Stomach smooth muscle (tissue), 2 donors: ENCODE results near the gene TOE1.
"Not testable (repeated sequence)": the region's sequence is repeated elsewhere in the genome, so short reads cannot be mapped to it uniquely, and the experiment has no call there.

Source experiments
- H3K27ac ChIP-seq: one replicate; pipeline ENCODE4 v1.7.0; 2013; ENCODE audit warnings: mild to moderate bottlenecking, low read length, inconsistent platforms
- H3K27me3 ChIP-seq, 2 donors: one replicate each; pipeline ENCODE4 v1.7.0; 2013; ENCODE audit warnings: low read length in 2 of 2; ENCODE audit not compliant: insufficient read depth in 2 of 2, control insufficient read depth in 1 of 2
- H3K36me3 ChIP-seq, 2 donors: one replicate each; pipeline ENCODE4 v1.7.0; 2013; ENCODE audit warnings: low read length in 2 of 2; ENCODE audit not compliant: control insufficient read depth in 2 of 2, insufficient read depth in 2 of 2
- H3K4me1 ChIP-seq: one replicate; pipeline ENCODE4 v1.7.0; 2013; ENCODE audit warnings: low read length; ENCODE audit not compliant: control insufficient read depth, insufficient read depth
- H3K4me3 ChIP-seq, 2 donors: one replicate each; pipeline ENCODE4 v1.7.0; 2013; ENCODE audit warnings: low read length in 2 of 2
- H3K9ac ChIP-seq, 2 donors: one replicate each; pipeline ENCODE4 v1.7.0; 2013; ENCODE audit warnings: low read length in 2 of 2, mild to moderate bottlenecking in 1 of 2
- H3K9me3 ChIP-seq, 2 donors: one replicate each; pipeline ENCODE4 v1.7.0; 2013; ENCODE audit warnings: low read length in 2 of 2; ENCODE audit not compliant: control insufficient read depth in 2 of 2
- donor health status: healthy.
- donor health status: Pancreatic carcinoma.

Gene TOE1

DNA sequence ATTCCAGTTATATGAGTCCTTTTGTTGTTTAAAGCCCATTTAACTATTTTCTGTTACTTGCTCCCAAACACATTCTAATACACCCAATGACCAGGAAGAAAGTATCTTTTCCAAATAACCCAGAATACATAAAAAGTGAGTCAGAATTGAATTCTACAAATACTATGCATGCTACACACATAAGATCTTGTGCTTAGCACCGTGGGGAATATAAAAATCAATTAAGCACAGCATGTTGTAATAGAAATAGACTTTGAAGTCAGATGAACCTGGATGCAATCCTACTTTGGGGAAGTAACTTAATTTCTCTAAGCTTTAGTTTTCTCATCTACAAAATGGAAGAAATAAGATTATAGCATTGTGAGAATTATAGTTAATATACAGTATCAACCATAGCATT is 40.8 kb downstream of the TOE1 start:
- no peaks in the 10 kb centered on the region for H3K27me3 ChIP-seq
- H3K9me3 ChIP-seq, result no peaks in the 10 kb centered on the region
- H3K4me3 ChIP-seq, result no peak overlapping the region
- no peak overlapping the region for H3K27ac ChIP-seq
- no peak overlapping the region for H3K9ac ChIP-seq
- H3K36me3 ChIP-seq, result no peaks in the 10 kb centered on the region
- H3K4me1 ChIP-seq, result no peaks in the 10 kb centered on the region

DNA sequence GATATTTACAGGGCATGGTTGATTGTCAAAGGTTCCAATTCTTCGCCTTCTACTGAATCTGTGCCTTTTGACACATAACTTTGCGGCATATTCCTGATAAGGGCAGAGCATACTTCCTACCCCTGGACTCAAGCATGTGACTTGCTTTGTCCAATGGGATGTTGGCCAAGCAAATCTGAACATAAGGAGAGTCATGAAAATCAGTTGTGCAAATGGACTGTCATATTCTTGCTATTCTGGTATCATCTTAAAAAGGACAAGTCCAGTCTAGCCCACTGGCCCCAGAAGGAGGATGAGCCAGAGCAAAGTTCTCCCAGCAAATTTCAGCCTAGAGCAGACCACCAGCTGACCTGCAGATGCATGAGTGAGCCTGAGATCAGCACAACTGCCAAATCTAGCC is 41.3 kb downstream of the TOE1 start:
- no peaks in the 10 kb centered on the region for H3K36me3 ChIP-seq
- H3K9ac ChIP-seq, result no peak overlapping the region
- H3K27me3 ChIP-seq, result no peaks in the 10 kb centered on the region
- H3K27ac ChIP-seq, result no peak overlapping the region
- H3K4me3 ChIP-seq, result no peak overlapping the region
- no peaks in the 10 kb centered on the region for H3K9me3 ChIP-seq
- H3K4me1 ChIP-seq, result no peaks in the 10 kb centered on the region

DNA sequence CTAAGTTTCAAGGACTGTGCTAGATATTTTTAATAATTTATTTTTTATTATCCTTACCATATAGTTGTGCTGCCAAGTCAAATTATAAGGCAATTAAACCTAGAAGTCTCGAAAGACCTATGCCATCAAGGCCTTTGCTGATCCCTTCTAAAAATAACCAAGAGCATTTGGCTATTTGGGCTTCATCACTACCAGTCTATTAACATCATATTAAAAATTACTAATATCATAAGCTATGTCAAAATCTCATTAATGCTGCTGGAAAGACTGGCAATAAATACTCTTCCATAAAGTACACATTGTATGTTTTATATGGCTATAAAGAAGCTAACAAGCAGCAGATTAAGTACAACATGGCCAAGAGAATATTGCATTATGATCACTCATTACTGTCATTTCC is 43.2 kb downstream of the TOE1 start:
- no peak overlapping the region for H3K27ac ChIP-seq
- H3K9me3 ChIP-seq, result no peaks in the 10 kb centered on the region
- H3K9ac ChIP-seq, result no peak overlapping the region
- H3K4me3 ChIP-seq, result no peak overlapping the region
- no peaks in the 10 kb centered on the region for H3K36me3 ChIP-seq
- no peaks in the 10 kb centered on the region for H3K27me3 ChIP-seq
- no peaks in the 10 kb centered on the region for H3K4me1 ChIP-seq

DNA sequence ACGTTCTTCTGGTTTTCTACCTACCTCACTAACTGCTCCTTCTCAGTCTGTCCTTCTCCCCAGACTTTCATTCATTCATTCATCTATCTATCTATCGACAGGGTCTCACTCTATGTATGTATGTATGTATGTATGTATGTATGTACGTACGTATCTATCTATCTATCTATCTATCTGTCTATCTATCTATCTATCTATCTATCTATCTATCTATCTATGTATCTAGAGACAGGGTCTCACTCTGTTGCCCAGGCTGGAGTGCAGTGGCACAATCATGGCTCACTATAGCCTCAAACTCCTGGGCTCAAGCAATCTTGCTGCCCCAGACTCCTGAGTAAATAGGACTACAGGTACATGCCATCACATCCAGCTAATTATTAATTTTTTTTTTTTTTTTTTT is 44.2 kb downstream of the TOE1 start:
- not testable (repeated sequence) for H3K9me3 ChIP-seq, H3K36me3 ChIP-seq, H3K9ac ChIP-seq, H3K4me3 ChIP-seq, H3K4me1 ChIP-seq, H3K27ac ChIP-seq, H3K27me3 ChIP-seq

DNA sequence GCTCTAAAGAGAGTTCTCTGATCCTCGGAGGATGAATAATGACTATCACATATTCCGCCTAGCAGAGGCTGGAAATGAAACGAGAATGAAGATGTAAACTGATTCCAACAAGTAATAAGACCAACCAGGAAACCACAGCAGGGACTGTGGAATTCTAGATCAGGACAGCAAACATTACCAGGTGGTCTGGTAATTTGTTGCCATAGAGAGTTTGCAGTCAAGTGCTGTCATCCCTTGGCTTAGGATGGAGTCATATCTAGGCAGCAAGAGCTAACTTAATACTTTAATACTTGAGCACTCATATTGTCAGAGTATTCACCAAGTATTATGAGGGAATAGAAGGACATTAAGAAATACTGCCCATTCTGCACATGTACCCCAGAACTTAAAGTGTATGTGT is 45.3 kb downstream of the TOE1 start:
- no peaks in the 10 kb centered on the region for H3K4me1 ChIP-seq
- no peak overlapping the region for H3K9ac ChIP-seq
- no peak overlapping the region for H3K4me3 ChIP-seq
- no peaks in the 10 kb centered on the region for H3K9me3 ChIP-seq
- no peaks in the 10 kb centered on the region for H3K36me3 ChIP-seq
- no peak overlapping the region for H3K27ac ChIP-seq
- H3K27me3 ChIP-seq, result no peaks in the 10 kb centered on the region

DNA sequence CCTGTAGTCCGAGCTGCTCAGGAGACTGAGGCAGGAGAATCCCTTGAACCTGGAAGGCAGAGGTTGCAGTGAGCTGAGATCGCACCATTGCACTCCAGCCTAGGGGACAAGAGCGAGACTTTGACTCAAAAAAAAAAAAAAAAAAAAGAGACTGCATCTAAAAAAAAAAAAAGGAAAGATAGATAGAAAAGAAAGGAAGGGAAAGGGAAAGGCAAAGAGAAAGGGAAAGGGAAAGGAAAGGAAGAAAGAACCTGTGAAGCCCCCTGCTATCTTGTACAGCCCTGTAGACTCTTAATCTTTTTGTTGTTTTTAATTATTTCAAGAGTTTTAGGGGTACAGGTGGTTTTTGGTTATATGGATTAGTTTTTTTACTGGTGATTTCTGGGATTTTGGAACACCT is 46.2 kb downstream of the TOE1 start:
- H3K4me3 ChIP-seq, result no peak overlapping the region

More for the DNA sequence above, 46.2 kb downstream of the TOE1 start:
- Histone ChIP-seq H3K9me3 (no peaks in the 10 kb centered on the region), H3K27ac (no peak overlapping the region), H3K9ac (no peak overlapping the region), H3K36me3 (no peaks in the 10 kb centered on the region), H3K4me1 (no peaks in the 10 kb centered on the region), H3K27me3 (no peaks in the 10 kb centered on the region)
